GM12875 (cell line): ENCODE results near the gene USP30.

Source experiments
- H3K4me3 ChIP-seq: one replicate; pipeline ENCODE4 v1.5.1; 2011; ENCODE audit warnings: low read depth, low read length, control low read depth
- CTCF ChIP-seq: IDR thresholded peaks from 2 replicates; pipeline ENCODE4 v1.5.1; 2011; ENCODE audit warnings: low read depth, mild to moderate bottlenecking, control low read depth, inconsistent platforms, low read length, moderate library complexity, borderline replicate concordance; ENCODE audit not compliant: insufficient read depth

The USP30 gene

GRCh38 chr12:109137055-109137454 lies 84.7 kb downstream of the USP30 start:
- TF ChIP-seq CTCF = no peak
- no peak overlapping the region for H3K4me3 ChIP-seq
